ENCODE data around the gene UBL4A. TPM values are rescaled to one million over a fixed set of nuclear protein-coding genes. Genes with fewer than 3 reads are reported as not detected.

Gene UBL4A
- polyA plus RNA-seq, 1 of the 3 experiments (the other 2 are of a cell fraction), result 27.8 TPM

- Histone ChIP-seq H4K20me1 (ENCODE audit: insufficient read depth) (no peaks in the 10 kb centered on the region), H3K27ac (ENCODE audit: low read depth in 2 of 2, low read length in 1 of 2) (no peak overlapping the region), H3K4me3 (ENCODE audit: low read depth in 2 of 2, low read length in 1 of 2) (no peak overlapping the region), H3K9me3 (no peaks in the 10 kb centered on the region), H3K4me1 (ENCODE audit: control insufficient read depth in 1 of 2, insufficient read depth in 2 of 2, low read depth in 1 of 2, low read length in 1 of 2) (peaks cover 0 to 14% of the 10 kb centered on the region in 2 experiments; a peak in 1 of 4 replicates), H3K9me2 (no peaks in the 10 kb centered on the region), H3K36me3 (replicated peaks in 1 of 2; ENCODE audit: control insufficient read depth in 1 of 2, insufficient read depth in 2 of 2, low read length in 1 of 2) (peaks cover 0 to 14% of the 10 kb centered on the region in 2 experiments), H3K4me2 (no peak overlapping the region), H3F3A (replicated peaks; ENCODE audit: insufficient read depth) (peaks cover under 1% of the 10 kb centered on the region), H3K9ac (no peak overlapping the region), H2AFZ (ENCODE audit: low read depth) (no peak overlapping the region), H3K27me3 (ENCODE audit: insufficient read depth) (0 out of 2 replicates have a peak, but pooled peaks cover 8% of the 10 kb centered on the region), H3K79me2 (ENCODE audit: insufficient read depth) (peaks cover 15% of the 10 kb centered on the region; the same call in 1 of the 2 replicates)
- TF ChIP-seq CHD2 (IDR thresholded peaks at IDR 0.05; ENCODE audit: low read length, partially characterized antibody), result no peak
- TF ChIP-seq GATA2 (CRISPR knock-in tag; IDR thresholded peaks at IDR 0.05), result no peak
- no peak for TF ChIP-seq ZBTB33 (IDR thresholded peaks at IDR 0.05; ENCODE audit: borderline replicate concordance, low read depth)
- TF ChIP-seq CTCF (IDR thresholded peaks at IDR 0.05), result no peak
- no peak for TF ChIP-seq RCOR1 (IDR thresholded peaks at IDR 0.05; ENCODE audit: low read length)
- no peak for DNase-seq
- ChIA-PET POLR2A (no interaction called here), CTCF (interaction anchor here (0.8 to 1.0 kb wide), 2 partner anchors 18 to 44 kb away, joined by 4 read pairs; no protein-coding TSS in a partner anchor)
- WGBS (ENCODE audit: low lambda C conversion rate), result 59% methylated on average over 5 of the region's 7 CpGs
Measured at GRCh38 chrX:154482786-154483185, 3.6 kb downstream of the UBL4A start.

GRCh38 chrX:154481911-154482601 lies 4.4 kb downstream of the UBL4A start:
- CTCF ChIA-PET, result interaction anchor here (0.8 to 1.0 kb wide), 2 partner anchors 17 to 45 kb away, joined by 4 read pairs; no protein-coding TSS in a partner anchor
- Histone ChIP-seq H3K9me3 (no peaks in the 10 kb centered on the region), H3K4me2 (no peak overlapping the region), H3K27me3 (ENCODE audit: insufficient read depth) (0 out of 2 replicates have a peak, but pooled peaks cover 5% of the 10 kb centered on the region), H3K27ac (ENCODE audit: low read depth in 2 of 2, low read length in 1 of 2) (no peak overlapping the region), H2AFZ (ENCODE audit: low read depth) (no peak overlapping the region), H3K79me2 (ENCODE audit: insufficient read depth) (peaks cover 15% of the 10 kb centered on the region), H3K9me2 (no peaks in the 10 kb centered on the region), H3K4me1 (ENCODE audit: control insufficient read depth in 1 of 2, insufficient read depth in 2 of 2, low read depth in 1 of 2, low read length in 1 of 2) (peaks cover 0 to 12% of the 10 kb centered on the region in 2 experiments; a peak in 1 of 4 replicates), H4K20me1 (ENCODE audit: insufficient read depth) (no peaks in the 10 kb centered on the region), H3K9ac (no peak overlapping the region), H3K4me3 (ENCODE audit: low read depth in 2 of 2, low read length in 1 of 2) (no peak overlapping the region), H3F3A (replicated peaks; ENCODE audit: insufficient read depth) (peaks cover 8% of the 10 kb centered on the region), H3K36me3 (replicated peaks in 1 of 2; ENCODE audit: control insufficient read depth in 1 of 2, insufficient read depth in 2 of 2, low read length in 1 of 2) (peaks cover 0 to 14% of the 10 kb centered on the region in 2 experiments)
- POLR2A ChIA-PET, result no interaction called here
- no peak for DNase-seq
- no peak for TF ChIP-seq EZH2phosphoT487 (IDR thresholded peaks at IDR 0.05; ENCODE audit: borderline replicate concordance, low read depth)
- WGBS (ENCODE audit: low lambda C conversion rate), result 50% methylated on average over 12 of the region's 14 CpGs
